Right lobe of liver (tissue), 4 donors: Measurements from ENCODE around the gene MN1.

ENCODE experiments used
- CTCF ChIP-seq, 4 donors: fragments of 200-600 bp in 3 of 4; fragments of 450-650 bp in 1 of 4; IDR thresholded peaks; one replicate each; pipeline versions ENCODE4 v1.5.1 to v1.8.0; 2016 to 2022; ENCODE audit warnings: antibody characterized with exemption in 4 of 4, mild to moderate bottlenecking in 2 of 4
- POLR2A ChIP-seq: fragments of 450-650 bp; IDR thresholded peaks from one replicate; pipeline ENCODE4 v1.6.1; 2017; ENCODE audit warnings: antibody characterized with exemption, mild to moderate bottlenecking
- donor health status: DM: no; HTN: no; CAD: no.
- donor health status: DM: no; HTN: no; CAD: no.
- donor health status: DM: no; HTN: yes; CAD: no.

- TF ChIP-seq CTCF (IDR thresholded peaks at IDR 0.05) (no peak), POLR2A (no peak)
Observed at GRCh38 chr22:27797520-27798391, 3.8 kb downstream of the MN1 start.
